ENCODE measurements around the gene TSPAN3.

DNA sequence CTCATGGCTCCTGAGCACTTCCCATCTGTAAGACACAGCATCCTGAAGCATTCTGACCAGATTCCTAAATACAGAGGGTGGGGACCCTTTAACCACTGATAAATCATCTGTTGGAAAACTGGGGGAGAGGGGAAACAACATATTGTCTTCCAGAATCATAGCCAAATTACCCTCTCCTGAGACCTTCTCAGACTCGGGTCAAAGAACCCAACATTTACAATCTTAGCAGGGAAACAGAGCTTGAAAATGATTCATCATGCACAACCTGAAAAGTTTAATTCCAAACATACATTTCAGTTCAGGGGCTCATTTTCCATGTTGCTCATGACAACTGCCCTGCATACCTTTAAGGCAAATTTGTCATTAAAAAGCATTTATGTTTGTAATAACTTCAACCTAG, 48.5 kb upstream of the TSPAN3 start:
- TF ChIP-seq, protein P1, sequence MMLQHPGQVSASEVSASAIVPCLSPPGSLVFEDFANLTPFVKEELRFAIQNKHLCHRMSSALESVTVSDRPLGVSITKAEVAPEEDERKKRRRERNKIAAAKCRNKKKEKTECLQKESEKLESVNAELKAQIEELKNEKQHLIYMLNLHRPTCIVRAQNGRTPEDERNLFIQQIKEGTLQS (IDR thresholded peaks at IDR 0.05), result no peak
- TF ChIP-seq, protein P2, sequence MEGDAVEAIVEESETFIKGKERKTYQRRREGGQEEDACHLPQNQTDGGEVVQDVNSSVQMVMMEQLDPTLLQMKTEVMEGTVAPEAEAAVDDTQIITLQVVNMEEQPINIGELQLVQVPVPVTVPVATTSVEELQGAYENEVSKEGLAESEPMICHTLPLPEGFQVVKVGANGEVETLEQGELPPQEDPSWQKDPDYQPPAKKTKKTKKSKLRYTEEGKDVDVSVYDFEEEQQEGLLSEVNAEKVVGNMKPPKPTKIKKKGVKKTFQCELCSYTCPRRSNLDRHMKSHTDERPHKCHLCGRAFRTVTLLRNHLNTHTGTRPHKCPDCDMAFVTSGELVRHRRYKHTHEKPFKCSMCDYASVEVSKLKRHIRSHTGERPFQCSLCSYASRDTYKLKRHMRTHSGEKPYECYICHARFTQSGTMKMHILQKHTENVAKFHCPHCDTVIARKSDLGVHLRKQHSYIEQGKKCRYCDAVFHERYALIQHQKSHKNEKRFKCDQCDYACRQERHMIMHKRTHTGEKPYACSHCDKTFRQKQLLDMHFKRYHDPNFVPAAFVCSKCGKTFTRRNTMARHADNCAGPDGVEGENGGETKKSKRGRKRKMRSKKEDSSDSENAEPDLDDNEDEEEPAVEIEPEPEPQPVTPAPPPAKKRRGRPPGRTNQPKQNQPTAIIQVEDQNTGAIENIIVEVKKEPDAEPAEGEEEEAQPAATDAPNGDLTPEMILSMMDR (IDR thresholded peaks at IDR 0.05; ENCODE audit: low read depth, low read length, missing input control), result no peak
- TF ChIP-seq FOXA1 (IDR thresholded peaks at IDR 0.05), result no peak
- no peak for TF ChIP-seq RXRA (IDR thresholded peaks at IDR 0.05)
- TF ChIP-seq, protein P3, sequence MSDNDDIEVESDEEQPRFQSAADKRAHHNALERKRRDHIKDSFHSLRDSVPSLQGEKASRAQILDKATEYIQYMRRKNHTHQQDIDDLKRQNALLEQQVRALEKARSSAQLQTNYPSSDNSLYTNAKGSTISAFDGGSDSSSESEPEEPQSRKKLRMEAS (IDR thresholded peaks at IDR 0.05), result no peak
- TF ChIP-seq, protein P4, sequence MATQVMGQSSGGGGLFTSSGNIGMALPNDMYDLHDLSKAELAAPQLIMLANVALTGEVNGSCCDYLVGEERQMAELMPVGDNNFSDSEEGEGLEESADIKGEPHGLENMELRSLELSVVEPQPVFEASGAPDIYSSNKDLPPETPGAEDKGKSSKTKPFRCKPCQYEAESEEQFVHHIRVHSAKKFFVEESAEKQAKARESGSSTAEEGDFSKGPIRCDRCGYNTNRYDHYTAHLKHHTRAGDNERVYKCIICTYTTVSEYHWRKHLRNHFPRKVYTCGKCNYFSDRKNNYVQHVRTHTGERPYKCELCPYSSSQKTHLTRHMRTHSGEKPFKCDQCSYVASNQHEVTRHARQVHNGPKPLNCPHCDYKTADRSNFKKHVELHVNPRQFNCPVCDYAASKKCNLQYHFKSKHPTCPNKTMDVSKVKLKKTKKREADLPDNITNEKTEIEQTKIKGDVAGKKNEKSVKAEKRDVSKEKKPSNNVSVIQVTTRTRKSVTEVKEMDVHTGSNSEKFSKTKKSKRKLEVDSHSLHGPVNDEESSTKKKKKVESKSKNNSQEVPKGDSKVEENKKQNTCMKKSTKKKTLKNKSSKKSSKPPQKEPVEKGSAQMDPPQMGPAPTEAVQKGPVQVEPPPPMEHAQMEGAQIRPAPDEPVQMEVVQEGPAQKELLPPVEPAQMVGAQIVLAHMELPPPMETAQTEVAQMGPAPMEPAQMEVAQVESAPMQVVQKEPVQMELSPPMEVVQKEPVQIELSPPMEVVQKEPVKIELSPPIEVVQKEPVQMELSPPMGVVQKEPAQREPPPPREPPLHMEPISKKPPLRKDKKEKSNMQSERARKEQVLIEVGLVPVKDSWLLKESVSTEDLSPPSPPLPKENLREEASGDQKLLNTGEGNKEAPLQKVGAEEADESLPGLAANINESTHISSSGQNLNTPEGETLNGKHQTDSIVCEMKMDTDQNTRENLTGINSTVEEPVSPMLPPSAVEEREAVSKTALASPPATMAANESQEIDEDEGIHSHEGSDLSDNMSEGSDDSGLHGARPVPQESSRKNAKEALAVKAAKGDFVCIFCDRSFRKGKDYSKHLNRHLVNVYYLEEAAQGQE (IDR thresholded peaks at IDR 0.05), result no peak
- TF ChIP-seq, protein P5, sequence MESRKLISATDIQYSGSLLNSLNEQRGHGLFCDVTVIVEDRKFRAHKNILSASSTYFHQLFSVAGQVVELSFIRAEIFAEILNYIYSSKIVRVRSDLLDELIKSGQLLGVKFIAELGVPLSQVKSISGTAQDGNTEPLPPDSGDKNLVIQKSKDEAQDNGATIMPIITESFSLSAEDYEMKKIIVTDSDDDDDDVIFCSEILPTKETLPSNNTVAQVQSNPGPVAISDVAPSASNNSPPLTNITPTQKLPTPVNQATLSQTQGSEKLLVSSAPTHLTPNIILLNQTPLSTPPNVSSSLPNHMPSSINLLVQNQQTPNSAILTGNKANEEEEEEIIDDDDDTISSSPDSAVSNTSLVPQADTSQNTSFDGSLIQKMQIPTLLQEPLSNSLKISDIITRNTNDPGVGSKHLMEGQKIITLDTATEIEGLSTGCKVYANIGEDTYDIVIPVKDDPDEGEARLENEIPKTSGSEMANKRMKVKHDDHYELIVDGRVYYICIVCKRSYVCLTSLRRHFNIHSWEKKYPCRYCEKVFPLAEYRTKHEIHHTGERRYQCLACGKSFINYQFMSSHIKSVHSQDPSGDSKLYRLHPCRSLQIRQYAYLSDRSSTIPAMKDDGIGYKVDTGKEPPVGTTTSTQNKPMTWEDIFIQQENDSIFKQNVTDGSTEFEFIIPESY (IDR thresholded peaks at IDR 0.05), result no peak
- no peak for TF ChIP-seq GABPA (IDR thresholded peaks at IDR 0.05 in 1 of 2, conservative IDR thresholded peaks at IDR 0.05 in 1 of 2)

All from liver (tissue), 3 donors.